Stimulated activated CD8-positive, alpha-beta memory T cell treated with anti-CD3 and anti-CD28 coated beads, Interleukin-7, amount 100 ng/mL, for 1 hour (primary cell): ENCODE measurements around the gene TCF21.
A peak's percentile ranks its signal among the peaks of the same experiment; 100 is the strongest.

ENCODE experiments used
- DNase-seq, 2 donors: peaks; one replicate each; pipeline ENCODE4 v3.0.0-alpha.2; 2020; ENCODE audit warnings: low read depth in 2 of 2

Gene TCF21

DNA sequence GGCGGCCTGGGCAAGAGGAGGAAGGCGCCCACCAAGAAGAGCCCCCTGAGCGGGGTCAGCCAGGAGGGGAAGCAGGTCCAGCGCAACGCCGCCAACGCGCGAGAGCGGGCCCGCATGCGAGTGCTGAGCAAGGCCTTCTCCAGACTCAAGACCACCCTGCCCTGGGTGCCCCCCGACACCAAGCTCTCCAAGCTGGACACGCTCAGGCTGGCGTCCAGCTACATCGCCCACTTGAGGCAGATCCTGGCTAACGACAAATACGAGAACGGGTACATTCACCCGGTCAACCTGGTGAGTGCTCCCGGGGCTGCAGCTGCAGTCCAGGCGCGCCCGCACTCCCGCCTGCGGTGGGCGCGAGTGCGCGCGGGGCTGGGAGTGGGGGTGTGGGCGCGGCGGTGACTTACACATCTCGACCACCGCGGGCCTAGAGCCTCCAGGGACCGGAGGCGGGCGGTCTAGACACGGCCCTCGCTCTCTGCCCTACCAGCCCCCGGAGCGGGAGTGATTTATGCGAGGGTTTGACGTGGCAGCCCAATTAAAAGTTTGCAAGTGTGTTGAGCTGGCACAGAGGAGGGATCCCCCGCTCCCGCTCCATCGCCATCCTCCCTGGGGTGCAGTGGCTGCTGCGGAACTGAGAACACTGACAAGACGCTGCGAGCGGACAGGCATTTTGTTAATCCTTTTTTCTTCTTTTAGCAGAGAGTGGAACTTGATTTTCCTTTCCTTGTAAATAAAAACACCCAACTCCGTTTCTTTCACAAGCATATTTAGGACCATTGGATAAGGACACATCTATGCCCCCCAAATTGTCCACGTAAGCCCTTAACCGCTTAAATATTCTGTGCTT is 867 bp downstream of the TCF21 start:
- DNase-seq, result no peak

DNA sequence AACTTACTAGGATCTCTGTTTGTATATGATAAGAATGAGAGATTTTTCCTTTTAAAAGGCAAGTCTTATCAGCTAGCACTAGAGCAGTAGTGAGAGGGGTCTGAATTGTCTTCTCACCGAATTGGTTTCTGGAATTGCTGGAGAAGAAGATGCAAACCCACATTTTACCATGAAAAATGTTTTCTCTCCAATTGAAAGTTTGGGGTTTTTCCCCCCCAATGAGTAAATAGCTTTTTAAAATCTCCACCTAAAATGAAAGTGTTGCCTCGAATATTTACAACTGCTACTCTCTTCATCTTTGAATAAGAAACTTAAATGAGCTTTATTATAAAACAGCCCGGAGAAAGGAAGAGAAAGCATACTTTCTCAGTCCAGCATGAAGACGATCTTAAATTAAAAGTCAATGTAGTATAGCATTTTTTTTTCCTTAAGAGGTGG is 1.8 kb downstream of the TCF21 start:
- DNase-seq, result no peak

GRCh38 chr6:133891149-133891926 is 2.4 kb downstream of the TCF21 start:
- no peak for DNase-seq

DNA sequence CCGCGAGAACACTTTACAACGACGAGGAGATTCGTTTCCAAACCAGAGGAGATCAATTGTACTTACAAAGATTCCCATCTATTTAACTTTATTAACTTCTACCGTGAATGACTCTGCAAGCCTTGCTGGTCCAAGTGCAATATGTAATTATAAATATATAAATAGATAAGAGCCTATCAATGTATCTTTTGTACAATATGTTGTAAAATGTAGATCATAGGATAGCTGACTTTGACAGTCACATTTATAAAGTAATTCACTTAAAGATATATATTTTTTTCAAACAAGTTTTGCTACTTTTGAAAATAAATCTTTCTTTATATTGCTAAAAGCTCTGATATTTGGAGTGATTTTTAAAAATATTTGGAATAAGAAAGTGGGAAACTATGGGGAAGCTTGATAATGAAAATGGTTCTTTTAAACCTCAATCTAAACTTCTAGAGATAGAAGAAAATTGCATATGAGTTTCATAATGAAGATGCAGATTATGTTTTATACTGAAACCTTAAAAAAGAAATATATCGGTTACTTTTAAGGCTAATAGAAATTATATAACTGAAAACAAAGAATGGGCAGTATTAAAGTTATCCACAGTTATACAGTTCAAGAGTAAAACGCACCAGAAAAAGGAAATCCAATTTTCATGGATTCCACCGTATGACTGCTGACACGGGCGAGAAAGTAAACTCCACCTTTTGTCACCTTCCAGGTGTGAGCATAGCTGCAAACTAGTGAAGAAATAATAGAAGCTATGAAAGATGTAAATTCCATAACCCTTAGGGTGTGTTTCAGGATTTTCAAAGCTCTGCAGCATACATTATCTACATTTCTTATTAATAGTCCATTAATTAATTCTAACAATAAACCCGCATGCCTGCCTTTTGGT is 3.3 kb downstream of the TCF21 start:
- DNase-seq, result no peak

GRCh38 chr6:133892813-133893691 is 4.1 kb downstream of the TCF21 start:
- DNase-seq, result no peak

DNA sequence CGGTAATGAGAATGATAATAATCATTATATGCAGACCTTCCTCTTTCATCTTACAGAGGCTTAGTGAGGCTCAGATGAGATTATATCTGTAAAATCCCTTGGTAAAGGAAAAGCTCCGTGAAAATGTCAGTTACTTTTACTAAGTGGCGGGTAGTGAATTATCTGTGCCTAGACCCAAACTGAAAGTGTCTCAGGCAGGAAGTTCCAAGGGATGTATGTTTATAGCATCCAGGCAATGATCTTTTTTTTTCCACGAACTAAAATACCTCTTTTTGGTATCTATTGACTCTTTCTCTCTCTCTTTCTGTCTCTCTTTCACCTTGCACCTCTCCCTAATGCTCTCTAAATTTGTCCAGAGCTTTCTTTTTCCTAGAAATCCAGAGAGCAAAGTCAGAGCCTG is 5.0 kb downstream of the TCF21 start:
- no peak for DNase-seq

DNA sequence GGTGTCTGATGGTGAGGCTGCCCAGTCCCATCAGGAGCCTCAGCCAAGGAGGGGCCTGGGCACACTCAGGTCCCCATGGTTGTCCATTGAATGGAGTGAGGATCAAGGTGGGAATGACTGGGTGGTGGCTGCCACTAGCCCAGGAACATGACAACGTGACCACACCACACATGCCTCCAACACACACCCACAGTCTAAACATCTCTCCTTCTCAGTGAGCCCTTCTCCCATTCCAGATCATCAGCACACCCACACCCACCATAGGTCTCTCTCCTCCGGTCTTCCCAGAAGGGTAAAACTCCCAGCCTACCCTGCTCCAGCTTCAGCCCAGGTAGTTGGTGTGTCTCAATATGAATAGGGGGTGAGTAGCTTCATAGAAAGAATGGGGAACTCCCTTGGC is 5.5 kb downstream of the TCF21 start:
- no peak for DNase-seq

DNA sequence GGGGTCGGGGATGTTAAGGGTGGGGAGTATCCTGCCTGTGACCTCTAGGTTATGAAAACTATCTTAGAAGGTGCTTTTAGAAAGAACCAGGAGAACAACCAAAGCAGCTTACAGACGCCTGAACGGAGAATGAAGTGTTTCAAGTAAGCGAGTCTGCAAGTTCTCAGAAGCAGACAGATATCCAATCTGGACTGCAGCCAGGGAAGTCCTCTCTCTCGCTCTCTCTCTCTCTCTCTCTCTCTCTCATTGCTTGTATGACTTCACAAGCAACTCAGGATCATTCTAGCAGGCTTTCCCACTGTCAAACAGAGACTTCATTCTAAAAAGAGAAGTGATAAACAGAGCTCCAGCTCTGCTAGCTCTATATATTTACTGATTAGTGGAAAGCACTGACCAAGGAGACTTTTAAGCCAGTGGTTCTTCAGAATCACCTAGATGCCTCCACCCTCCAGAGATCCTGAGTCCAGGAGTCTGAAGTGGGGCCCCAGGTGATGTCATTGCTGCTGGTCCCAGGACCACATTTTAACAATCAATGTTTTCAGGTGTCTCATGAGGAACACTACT is 6.0 kb downstream of the TCF21 start:
- no peak for DNase-seq

- no peak for DNase-seq
Measured at GRCh38 chr6:133895573-133896343, 6.8 kb downstream of the TCF21 start.

- no peak for DNase-seq
Measured at GRCh38 chr6:133896344-133896721, 7.4 kb downstream of the TCF21 start.

DNA sequence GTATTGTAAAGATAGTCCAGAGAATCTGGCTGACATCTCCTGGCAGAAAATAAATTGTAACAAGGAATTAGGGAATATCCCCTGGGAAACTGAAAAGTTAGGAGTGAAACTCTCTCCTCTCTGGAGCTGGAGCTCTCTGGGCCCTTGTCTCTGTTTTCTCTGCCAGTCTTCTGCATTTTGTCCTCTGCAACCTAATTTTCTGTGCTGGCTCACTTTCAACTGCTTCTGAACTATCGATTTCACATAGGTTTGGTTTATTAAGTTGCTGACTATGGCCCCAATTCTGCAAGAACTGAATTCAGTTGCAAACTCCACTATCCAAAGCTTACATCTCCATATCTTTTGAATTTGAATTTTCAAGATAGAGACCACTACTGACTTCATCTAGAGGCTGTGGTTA is 9.3 kb downstream of the TCF21 start:
- DNase-seq, result no peak

- DNase-seq, result no peak
Measured at GRCh38 chr6:133899556-133899955, 10.6 kb downstream of the TCF21 start.

DNA sequence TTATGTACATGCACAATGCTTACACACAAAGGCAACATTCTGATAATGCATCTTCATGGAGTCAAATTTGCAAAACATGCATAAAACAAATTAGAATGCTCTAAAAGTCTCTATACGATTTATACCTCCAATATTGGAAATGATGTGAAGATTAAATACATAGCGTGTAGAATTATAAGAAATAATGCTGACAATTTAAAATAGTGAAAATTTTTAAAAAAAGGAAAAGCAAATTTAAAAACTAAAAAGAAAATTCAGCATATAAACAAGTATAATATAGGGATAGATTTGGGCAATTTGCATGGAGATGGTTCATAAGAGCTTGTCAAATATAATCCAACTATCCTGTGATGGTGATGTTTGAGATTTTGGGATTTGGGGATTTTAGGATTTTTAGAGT is 14.9 kb downstream of the TCF21 start:
- no peak for DNase-seq

DNA sequence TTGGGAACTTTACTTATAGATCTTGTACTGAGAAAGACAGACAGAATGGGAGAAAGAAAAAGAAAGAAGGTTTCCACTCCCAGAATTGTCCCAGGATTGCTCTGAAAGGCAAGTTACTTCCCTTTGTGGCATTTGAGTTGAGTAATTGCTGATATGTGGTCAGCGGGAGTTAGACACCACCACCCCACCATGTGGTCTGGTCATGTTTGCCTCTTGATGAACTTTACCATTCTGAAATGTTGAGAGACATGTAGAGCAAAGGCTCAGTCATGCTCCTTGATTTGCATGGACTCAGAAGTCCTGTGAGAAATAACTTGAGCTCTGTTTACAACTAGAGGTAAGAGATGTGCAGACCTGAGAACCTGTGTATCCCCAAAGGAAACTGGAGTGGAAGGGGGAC is 17.1 kb downstream of the TCF21 start:
- no peak for DNase-seq

DNA sequence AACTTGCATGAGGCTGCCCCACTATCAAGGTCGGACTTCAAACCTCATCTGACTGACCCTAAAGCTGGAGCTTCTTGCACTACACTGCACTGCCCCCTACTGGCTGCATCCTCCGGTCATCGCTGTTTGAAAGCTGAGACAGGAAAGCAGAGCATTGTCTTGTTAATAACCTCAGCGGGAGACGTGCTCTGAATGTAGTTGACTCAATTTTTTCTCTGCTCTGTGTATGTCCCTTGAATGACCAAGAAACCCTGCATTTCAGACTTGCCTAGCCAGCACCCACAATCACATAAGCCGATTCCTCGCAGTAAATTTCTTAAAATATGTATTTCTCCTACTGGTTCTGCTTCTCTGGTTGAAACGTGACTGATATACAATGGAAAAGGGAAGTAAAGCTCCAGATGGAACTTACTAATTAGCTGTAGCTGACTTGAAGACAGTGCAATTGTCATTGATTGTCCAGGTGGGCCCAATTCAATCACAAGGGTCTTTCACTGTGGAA is 27.8 kb downstream of the TCF21 start:
- peak; percentile 38 to 60 for DNase-seq

DNA sequence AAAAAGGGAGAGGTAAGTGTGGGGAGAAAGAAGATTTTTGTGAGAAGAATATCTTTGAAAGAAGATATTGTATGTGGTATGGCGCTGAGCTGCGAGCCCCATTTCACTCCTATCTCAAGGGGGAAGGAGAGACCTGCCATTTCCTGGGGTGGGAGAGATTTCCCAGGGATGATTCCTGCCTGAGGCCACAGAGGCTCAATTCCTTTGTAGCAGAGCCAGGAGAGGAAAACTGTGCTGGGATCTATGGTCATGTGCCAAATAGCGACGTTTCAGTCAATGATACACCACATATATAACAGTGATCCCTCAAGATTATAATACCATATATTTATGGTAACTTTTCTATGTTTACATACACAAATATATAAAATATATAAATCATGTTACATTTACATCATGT is 28.9 kb downstream of the TCF21 start:
- no peak for DNase-seq

- DNase-seq, result no peak
Measured at GRCh38 chr6:133918208-133918930, 29.5 kb downstream of the TCF21 start.

DNA sequence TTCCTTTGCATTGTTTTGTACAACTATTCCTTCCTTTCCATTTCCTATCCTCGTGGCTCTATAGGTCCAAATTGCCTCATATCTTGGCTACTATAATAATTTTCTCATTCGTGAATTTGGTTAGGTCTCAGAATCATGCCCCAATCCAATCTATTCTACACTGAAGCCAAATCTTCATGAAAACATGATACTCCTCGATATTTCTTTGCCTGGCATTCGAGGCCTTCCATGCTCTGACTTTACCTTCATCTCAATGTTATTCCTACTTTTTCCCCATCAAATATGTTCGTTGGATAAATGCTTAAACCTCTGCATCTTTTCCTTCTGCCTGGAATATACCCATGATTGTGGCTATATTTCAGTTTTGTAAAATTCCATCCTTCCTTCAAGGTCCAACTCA is 30.4 kb downstream of the TCF21 start:
- DNase-seq, result no peak

DNA sequence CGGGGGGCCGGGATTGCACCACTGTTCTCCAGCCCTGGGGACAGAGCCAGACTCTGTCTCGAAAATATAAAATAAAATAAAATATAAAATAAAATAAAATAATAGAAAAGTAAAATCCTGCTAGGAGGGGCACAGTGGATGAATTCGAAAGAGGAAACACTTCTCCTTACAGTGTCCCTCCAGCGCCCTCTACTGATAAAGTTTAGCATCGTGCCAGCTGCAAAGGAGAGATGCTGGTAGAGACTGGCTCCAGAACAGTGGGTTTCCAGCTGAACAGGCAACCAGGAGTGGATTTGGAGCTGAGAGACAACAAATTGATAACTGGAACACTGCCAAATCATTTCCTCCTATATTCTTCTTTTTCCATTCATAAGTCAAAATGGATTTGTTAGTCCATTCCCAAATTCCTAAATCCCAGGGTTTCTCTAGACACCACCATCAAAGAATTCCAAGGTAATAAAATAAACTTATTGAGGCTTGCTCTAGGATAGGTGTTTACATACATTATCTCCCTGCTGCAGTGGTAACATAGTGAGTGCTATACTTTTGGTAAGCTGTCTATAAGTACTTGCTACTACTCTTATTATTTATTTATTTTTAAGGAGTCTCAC is 32.4 kb downstream of the TCF21 start:
- DNase-seq, result peak; percentile 20 to 40
